ENCODE results near the gene NKAIN4. TPM values are rescaled to one million over a fixed set of nuclear protein-coding genes. Genes with fewer than 3 reads are reported as not detected.

Gene NKAIN4
- total RNA-seq, 1 donor from 2014 or later = 3.0 TPM

DNA sequence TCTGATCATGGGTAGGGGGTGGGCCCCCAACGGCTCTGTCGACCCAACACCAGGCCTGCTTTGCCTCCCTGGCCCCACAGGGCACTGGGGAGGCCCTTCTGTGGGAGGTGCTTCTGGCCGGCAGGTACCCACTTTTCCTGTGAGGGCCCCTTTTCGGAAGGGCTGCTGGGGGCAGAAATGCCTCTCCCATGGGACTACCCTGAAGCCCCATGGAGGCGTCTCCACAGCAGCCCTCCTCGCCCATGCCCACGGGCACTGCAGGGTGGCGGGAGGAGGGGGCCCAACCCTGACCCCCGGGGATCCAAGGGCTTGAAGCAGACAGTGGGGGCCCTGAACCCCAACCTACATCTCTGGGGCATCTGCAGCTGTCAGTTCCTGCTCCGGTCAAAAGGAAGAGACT lies 16.2 kb downstream of the NKAIN4 start:
- no peaks in the 10 kb centered on the region for H3K36me3 Mint-ChIP-seq (ENCODE audit: low read depth)
- no peaks in the 10 kb centered on the region for H3K27me3 Mint-ChIP-seq (ENCODE audit: low read depth)
- no peaks in the 10 kb centered on the region for H3K9me3 Mint-ChIP-seq (ENCODE audit: low read depth)
- H3K4me1 Mint-ChIP-seq (ENCODE audit: low read depth) = peaks cover 21% of the 10 kb centered on the region
- TF ChIP-seq, protein P1, sequence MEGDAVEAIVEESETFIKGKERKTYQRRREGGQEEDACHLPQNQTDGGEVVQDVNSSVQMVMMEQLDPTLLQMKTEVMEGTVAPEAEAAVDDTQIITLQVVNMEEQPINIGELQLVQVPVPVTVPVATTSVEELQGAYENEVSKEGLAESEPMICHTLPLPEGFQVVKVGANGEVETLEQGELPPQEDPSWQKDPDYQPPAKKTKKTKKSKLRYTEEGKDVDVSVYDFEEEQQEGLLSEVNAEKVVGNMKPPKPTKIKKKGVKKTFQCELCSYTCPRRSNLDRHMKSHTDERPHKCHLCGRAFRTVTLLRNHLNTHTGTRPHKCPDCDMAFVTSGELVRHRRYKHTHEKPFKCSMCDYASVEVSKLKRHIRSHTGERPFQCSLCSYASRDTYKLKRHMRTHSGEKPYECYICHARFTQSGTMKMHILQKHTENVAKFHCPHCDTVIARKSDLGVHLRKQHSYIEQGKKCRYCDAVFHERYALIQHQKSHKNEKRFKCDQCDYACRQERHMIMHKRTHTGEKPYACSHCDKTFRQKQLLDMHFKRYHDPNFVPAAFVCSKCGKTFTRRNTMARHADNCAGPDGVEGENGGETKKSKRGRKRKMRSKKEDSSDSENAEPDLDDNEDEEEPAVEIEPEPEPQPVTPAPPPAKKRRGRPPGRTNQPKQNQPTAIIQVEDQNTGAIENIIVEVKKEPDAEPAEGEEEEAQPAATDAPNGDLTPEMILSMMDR (IDR thresholded peaks at IDR 0.05) = no peak
- no peak overlapping the region for H3K27ac Mint-ChIP-seq (ENCODE audit: unreplicated experiment)
- DNase-seq (ENCODE audit: low spot score) = no peak
- H3K4me3 Mint-ChIP-seq (ENCODE audit: unreplicated experiment) = no peak overlapping the region

DNA sequence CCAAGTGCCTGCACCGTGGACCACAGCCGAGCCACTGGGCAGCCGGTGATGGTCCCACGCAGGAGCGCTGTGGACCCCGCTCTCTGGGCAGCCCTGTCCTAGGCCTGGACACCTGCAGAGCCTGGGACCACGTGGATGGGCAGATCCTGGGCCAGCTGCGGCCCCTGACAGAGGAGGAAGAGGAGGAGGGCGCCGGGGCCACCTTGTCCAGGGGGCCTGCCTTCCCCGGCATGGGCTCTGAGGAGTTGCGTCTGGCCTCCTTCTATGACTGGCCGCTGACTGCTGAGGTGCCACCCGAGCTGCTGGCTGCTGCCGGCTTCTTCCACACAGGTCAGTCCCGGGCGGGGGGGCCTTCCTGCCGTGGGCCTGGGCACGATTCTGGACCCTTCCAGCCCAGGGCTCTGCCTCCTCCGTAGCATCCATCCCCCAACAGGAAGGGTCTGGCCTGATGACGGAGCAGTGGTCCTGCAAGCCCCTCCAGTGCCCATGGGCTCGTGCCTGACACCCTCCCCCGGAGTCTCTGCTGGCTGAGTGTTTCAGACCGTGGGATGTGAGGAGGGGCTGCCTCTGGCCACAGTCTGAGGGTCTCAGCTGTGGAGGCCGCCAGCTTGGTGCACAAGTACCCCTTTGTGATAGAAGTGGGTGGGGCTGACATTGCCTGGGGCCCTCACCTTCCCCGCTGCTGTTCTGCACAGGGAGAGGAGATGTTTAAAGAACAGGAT lies 18.0 kb downstream of the NKAIN4 start:
- TF ChIP-seq, protein P1 (IDR thresholded peaks at IDR 0.05) = no peak
- Mint-ChIP-seq H3K4me3 (ENCODE audit: unreplicated experiment) (no peak overlapping the region), H3K27ac (ENCODE audit: unreplicated experiment) (no peak overlapping the region), H3K4me1 (ENCODE audit: low read depth) (peaks cover 38% of the 10 kb centered on the region), H3K36me3 (ENCODE audit: low read depth) (no peaks in the 10 kb centered on the region), H3K27me3 (ENCODE audit: low read depth) (no peaks in the 10 kb centered on the region), H3K9me3 (ENCODE audit: low read depth) (no peaks in the 10 kb centered on the region)
- no peak for DNase-seq (ENCODE audit: low spot score)

DNA sequence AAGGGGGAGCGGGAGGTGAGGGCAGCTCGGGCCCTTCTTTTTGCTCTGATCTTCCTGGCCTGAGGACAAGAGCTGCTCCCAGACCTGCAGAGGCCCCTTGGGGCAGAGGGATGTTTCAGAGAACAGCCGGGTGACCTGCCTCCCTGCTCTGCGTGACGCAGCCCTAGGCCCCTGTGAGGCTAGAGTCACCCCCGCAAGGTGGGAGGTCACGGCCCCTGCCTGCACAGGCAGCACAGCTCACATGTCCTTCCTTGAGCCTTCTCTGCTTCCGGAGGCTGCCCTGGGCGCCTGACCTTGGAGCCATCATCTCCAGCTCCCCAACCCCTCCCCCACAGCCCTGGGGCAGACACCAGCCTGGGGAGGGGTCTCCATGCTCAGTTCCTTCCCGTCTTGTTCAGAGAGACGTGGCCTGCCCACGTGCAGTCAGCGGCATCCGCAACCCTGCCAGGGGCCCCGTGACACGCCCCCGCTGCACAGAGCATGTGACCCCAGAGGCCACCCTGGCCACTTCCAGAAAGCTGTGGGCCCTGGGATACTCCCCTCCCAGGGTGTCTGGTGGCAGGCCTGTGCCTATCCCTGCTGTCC lies 18.8 kb downstream of the NKAIN4 start, which contains the start of gene BIRC7:
TSS of gene BIRC7 (plus strand) at position 507 of the 585 bp plus-strand sequence. CDS start 192 bp downstream, outside the sequence.
- Mint-ChIP-seq H3K27me3 (ENCODE audit: low read depth) (no peaks in the 10 kb centered on the region), H3K36me3 (ENCODE audit: low read depth) (no peaks in the 10 kb centered on the region), H3K27ac (ENCODE audit: unreplicated experiment) (no peak within 1 kb of the TSS), H3K4me1 (ENCODE audit: low read depth) (peaks cover 42% of the 10 kb centered on the region), H3K9me3 (ENCODE audit: low read depth) (no peaks in the 10 kb centered on the region), H3K4me3 (ENCODE audit: unreplicated experiment) (no peak within 1 kb of the TSS)
- TF ChIP-seq, protein P1 (IDR thresholded peaks at IDR 0.05) = no peak
- DNase-seq (ENCODE audit: low spot score) = no peak

DNA sequence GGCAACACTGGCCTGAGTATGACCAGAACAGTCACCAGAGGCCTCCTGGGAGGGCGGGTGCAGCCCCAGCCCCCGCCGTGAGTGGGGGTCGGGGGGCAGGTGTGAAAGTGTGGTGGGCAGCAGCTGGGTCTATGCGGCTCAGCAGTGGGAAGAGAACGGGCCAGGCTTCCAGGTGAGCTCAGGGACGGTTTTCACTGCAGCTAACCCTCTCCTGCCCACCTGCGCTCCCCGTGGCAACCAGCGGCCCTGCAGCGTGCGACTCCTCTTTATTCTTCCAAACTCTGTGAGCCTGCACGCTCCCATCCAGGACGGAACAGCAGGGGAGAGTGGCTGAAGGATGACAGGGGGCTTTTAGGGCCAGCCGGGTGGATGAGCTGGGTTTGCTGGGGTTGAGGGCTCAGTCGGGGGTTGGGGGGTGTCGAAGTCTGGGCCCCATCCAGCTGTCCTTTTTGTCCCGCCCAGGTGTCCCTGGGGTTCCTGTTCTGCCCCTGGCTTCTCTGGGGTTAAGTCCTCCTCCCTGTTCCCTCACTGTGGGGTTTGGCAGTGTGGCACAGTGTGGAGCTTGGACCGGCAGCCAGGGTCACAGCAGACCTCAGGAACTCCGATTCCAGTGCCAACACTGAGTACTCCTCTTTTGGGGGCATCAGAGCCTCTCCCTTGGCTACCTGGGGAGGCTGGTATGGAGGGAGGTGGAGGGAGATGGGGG lies 19.4 kb downstream of the NKAIN4 start:
- Mint-ChIP-seq H3K27me3 (ENCODE audit: low read depth) (no peaks in the 10 kb centered on the region), H3K27ac (ENCODE audit: unreplicated experiment) (no peak overlapping the region), H3K4me3 (ENCODE audit: unreplicated experiment) (no peak overlapping the region), H3K4me1 (ENCODE audit: low read depth) (peaks cover 49% of the 10 kb centered on the region), H3K36me3 (ENCODE audit: low read depth) (no peaks in the 10 kb centered on the region), H3K9me3 (ENCODE audit: low read depth) (no peaks in the 10 kb centered on the region)
- TF ChIP-seq, protein P1 (IDR thresholded peaks at IDR 0.05) = peak; percentile 60
- DNase-seq (ENCODE audit: low spot score) = no peak

DNA sequence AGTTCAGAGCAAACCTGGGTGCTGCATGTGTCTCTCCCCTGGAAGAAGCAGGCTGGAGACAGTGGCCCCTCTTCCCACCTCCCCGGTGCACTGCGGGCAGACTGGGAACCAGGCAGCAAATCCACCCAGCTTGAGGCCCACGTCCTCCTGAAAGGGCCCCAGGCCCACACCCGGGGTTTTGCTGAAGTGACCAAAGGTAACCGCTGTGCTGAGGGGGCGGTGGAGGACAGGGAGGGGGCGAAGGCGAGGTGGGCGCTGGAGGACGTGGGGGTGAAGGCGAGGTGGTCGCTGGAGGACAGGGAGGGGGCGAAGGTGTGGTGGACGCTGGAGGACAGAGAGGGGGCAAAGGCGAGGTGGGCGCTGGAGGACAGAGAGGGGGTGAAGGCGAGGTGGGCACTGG lies 20.3 kb downstream of the NKAIN4 start:
- TF ChIP-seq, protein P1 (IDR thresholded peaks at IDR 0.05) = no peak
- H3K4me3 Mint-ChIP-seq (ENCODE audit: unreplicated experiment) = no peak overlapping the region
- H3K36me3 Mint-ChIP-seq (ENCODE audit: low read depth) = no peaks in the 10 kb centered on the region
- H3K9me3 Mint-ChIP-seq (ENCODE audit: low read depth) = no peaks in the 10 kb centered on the region
- H3K27ac Mint-ChIP-seq (ENCODE audit: unreplicated experiment) = no peak overlapping the region
- H3K4me1 Mint-ChIP-seq (ENCODE audit: low read depth) = peaks cover 53% of the 10 kb centered on the region
- H3K27me3 Mint-ChIP-seq (ENCODE audit: low read depth) = no peaks in the 10 kb centered on the region
- no peak for DNase-seq (ENCODE audit: low spot score)

All from chondrocyte (in vitro differentiated cells).